ENCODE results near the gene CEP120.
"Not testable (repeated sequence)": the region's sequence is repeated elsewhere in the genome, so short reads cannot be mapped to it uniquely, and the experiment has no call there.

The CEP120 gene

DNA sequence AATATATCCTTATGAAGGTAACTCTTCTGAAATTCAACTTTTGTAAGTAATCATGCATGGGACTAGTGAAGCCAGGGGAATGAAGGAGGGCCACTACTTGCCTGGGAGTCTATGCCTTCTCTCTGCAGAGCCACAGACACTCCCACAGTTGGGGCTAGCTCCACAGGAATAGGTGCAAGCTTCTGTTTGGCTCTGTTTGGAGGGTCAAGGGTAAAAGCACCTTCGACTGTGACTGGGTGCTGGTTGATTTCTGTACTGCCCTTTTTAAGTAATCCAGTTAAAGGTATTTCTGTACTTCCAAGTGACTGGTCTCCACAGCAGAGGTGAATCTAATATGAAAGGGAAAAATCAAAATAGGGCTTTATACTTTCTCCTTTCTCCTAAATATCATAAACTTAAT is 32.2 kb downstream of the CEP120 start:
- DNase-seq (ENCODE audit: low read depth in 2 of 3, low spot score in 1 of 3): no peak

DNA sequence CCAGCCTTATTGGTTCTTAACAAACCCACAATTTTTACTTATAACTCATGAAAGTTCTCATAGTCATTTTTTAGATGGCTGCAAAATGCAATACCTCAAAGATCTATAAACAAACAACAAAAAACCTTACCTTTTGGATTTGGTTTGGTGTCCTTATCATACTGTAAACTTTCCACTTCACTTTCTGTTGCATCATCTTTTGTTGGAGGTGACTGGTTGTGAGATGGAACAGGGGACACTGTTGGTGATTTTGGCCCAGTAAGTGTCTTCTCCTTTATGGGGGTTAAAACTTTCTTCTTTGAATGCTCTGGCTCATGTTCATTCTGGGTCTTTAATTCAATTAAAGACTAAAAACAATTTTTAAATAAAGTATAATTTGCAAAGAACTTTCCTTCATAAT is 33.4 kb downstream of the CEP120 start:
- DNase-seq (ENCODE audit: low read depth in 2 of 3, low spot score in 1 of 3): no peak

DNA sequence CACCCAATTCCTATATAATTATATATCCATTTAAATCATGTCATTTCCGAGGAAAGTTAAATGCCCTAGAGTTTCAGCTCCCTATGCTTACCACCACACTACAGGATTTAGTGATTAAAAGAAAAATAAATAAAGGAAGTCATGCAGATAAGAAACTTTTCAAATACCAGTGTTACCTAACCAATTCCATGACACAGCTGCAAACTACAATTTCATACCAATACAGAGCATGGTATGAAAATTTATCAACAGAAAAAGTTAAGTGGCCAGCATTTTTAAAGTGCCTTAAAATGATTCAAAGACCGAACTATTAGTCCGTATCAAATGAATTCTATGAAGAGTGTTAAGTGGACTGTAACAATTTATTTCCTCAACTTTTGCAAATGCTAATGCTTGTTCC is 35.9 kb downstream of the CEP120 start:
- DNase-seq (ENCODE audit: low read depth in 2 of 3, low spot score in 1 of 3): no peak

DNA sequence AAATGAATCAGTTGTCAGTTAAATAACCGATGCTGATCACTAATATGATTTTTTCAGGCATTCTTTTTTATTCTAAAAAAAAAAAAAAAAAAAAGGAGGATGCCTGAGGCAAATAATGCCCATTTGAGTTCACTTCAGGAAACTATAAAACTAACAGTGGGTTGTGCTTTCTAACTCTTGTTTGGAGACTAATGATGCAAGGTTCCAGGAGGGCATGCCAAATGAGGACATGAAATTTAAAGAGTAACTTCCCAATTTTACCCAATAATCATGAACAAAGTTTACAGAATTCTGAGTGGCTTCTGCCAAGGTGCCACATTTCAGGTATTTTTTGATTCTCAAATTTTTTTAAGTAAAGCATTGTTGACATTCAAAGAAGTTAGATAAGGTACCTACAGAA is 41.0 kb downstream of the CEP120 start:
- no peak for DNase-seq (ENCODE audit: low read depth in 2 of 3, low spot score in 1 of 3)

DNA sequence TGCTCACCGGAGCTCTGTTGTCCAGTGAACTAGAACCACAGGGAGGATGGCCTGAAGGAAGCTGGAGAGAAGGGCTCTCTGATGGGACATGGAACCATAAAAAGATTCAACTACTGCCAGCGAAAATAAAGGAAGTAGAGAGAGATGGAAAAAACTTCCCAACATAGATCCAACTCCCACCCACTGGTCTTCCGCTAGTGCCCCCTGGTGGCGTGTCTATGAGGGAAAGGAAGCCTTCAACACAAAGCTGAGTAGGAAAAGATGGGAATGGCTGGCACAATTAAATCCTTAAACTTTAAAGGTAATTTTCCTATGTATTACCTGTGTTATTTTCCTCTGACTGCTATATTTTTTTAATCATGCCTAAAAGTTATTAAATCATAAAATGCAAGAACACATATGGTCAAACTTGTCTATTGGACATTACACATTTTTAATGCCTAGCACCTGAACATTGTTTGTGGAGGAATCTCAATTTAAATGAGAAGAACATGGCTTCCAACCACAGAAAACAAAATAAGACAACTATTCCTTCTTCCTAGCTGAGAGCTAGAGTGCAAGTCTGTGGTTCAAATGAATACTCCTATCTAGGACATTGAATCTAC is 51.5 kb downstream of the CEP120 start:
- DNase-seq (ENCODE audit: low read depth in 2 of 3, low spot score in 1 of 3): peak in 2 of 3 donors; percentile 13 to 21

DNA sequence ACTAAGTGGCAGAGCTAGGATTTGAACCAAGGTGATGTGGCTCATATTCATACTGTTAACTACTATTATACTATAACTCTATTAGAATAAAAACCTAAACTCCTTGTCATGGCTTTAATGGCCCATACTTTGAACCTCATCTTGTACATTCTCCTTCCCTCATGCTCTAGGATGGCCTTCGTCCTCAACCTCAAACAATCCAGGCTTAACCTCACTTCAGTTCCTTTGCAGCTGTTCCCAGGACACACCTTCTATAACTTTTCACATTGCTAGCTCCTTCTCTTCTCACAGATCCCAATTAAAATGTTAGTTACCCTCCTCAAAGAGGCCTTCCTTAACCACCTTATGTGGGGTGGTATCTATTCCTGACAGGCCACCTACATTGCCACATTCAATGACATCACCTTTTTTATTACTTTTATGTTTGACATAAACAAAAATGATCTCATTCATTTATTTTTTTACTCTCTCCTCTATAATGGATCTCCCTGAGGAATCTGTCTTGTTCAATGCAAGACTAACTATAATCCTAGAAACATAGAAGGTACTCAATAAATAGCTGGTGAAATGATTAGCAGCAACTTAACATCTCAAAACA is 53.7 kb downstream of the CEP120 start:
- DNase-seq (ENCODE audit: low read depth in 2 of 3, low spot score in 1 of 3): no peak

DNA sequence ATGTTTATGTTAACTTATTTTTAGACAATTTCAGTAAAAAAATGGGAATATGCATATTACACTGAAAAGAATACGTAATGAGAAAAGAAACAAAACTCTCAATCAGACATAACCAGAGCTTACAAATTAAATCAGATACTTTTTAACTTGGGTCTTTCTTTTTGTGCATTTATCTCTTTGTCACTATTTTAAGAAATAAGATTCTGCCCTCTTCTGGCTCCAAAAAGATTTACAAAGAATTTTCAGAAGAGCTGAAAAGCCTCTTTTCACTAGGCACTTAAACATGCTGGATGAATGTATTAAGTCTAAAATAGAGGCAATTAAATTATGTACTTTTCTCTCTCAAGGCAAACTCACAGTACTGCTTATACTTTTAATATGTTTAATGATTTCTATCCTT is 55.5 kb downstream of the CEP120 start:
- no peak for DNase-seq (ENCODE audit: low read depth in 2 of 3, low spot score in 1 of 3)

DNA sequence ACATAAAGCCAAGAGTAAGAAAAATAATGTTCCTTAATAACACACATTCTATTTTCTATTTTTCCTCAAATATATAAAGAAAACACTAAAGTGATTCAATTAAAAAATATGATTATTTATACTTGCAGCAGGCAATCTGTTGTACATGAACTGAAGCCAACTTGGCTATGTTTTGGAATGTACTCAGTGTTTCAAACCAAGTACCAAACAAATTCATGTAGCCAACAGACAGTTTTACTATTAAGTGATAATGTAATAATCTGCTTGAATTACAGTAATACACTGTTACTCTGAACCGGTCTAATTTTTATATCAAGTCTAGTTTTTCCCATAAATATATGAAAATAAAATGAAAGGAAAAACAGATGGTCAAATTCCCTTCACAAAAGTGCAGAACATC is 58.0 kb downstream of the CEP120 start:
- no peak for DNase-seq (ENCODE audit: low read depth in 2 of 3, low spot score in 1 of 3)

DNA sequence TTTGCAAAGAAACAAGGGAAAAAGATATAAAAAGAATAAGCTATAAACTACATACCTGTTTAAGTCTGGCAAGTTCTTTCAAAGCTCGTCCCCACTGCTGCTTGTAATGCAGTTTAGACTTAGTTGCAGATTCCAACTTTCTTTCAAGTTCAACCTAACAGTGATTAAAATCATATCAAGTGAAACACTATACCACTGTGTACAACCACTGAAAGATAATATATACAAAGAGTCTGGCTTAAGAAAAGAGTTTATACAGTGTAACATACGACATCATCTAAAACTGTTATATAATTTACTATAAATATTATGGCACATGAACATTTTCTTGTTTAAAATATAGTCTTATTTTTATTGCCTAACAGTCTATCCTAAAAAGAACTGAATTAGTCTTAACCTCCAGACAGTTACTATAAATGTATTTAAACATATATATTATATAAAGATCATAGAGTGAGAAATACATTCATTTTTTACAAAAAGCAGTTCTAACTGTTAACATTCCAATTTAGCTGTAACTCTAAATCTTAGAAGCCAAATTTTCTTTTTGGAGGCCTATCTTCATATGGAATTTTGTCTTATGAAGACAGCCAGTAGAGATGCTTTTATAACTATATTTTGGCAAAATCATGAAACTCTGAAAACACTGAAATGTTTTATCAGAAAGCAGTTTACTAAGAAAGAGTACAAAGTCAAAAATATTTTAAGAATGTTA is 58.6 kb downstream of the CEP120 start:
- DNase-seq (ENCODE audit: low read depth in 2 of 3, low spot score in 1 of 3): no peak

DNA sequence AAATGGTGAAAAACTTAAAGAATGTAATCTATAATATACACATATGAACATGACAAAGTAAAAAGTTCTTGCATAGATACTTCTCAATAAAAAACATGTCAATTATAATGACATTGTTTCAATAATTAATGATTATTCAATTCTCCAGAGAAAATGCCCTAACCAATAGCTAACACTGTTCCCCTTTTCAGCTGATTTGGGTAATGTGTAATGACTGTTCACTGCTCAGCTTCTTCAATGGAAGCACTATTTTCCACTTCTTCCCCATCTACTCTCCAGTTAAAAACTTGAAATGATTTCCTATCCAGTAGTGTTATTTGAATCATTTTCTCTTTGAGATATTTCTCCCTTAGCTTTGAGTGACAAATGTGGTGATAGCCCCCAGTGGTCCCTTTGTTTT is 62.3 kb downstream of the CEP120 start:
- no peak for DNase-seq (ENCODE audit: low read depth in 2 of 3, low spot score in 1 of 3)

DNA sequence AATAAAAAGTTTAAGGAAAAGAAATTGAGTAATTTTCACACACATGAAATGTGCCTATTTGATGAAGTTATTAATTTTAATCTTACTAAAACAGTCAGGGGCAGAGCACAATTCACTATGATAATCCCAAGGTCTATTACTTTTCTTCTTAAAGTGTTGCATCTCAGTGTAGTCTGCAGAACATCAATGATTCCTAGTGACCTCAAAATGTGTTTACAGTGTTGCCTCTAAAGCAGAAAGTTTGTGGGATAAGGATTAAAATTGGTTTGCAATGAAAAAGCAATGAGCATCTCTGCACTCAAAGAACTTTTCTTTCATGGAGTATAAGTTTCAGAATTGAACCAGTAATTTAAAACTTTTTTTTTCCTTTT is 63.0 kb downstream of the CEP120 start:
- no peak for DNase-seq (ENCODE audit: low read depth in 2 of 3, low spot score in 1 of 3)

DNA sequence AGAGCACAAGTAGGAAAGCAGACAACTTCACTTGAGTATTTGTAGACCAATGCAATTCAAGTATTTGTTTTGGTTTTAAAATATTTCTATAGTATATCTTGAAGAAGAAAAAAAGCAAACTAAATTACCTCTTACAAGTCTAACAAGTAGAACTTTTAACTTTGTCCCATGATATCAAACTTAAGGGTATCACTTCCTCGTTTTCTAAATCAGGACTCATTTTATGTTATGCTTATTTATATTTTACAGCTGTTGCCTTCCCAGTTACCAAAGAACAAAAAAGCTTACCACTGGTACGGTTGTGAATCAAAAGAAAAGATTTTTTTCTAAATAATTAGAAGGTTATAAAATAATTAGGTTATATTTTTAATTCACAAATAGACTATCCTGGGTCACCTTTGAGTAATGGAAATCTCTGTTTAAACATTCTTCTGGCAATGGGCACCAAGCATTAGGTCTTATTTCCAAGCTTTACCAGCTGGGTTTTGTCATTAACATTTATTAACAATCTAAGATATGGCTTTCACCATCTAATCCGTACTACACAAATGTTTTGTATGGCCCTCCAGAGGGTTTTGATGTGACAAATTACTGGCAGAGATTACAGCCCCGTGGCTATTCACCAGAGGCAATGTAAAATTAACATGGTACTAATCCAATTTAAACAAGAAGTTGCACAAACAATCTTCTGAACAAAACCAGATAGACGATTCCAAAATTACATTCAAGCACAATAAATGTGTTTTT is 63.6 kb downstream of the CEP120 start:
- no peak for DNase-seq (ENCODE audit: low read depth in 2 of 3, low spot score in 1 of 3)

DNA sequence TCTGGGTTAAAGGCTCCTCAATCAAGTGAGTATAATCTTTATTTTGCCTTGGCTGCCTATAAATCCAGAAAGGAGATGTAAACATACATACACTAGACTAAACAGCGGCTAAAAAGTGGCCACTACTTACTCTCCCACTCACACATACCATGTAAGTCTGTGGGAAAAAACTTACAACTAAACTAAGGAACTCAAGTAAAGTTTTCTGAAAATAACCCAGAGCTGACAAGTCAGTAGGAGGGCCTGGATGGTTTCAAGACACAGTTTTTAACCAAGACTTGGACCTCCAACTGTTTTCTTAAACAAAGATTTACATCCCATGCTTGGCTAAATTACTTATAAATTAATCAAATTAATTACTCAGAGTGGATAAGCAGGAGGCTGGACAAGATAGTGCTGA is 64.5 kb downstream of the CEP120 start:
- DNase-seq (ENCODE audit: low read depth in 2 of 3, low spot score in 1 of 3): no peak

DNA sequence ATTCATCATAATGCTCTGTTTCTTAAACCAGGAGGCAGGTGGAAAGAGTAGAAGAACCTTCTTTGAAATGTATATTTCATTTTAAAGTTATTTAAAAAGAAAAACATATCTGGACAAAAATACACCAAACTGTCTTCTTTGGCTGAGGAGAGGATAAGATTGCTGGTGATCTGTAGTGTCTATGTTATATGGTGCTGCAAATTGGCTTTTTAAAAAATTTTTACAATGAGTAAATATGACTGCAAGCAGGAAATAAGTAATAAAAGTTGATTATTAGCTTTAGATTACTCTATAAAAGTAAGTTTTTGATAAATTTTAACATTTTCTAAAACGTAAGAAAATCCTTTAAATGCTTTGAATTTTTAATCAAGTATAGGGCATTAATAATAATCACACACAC is 64.9 kb downstream of the CEP120 start:
- DNase-seq (ENCODE audit: low read depth in 2 of 3, low spot score in 1 of 3): no peak

DNA sequence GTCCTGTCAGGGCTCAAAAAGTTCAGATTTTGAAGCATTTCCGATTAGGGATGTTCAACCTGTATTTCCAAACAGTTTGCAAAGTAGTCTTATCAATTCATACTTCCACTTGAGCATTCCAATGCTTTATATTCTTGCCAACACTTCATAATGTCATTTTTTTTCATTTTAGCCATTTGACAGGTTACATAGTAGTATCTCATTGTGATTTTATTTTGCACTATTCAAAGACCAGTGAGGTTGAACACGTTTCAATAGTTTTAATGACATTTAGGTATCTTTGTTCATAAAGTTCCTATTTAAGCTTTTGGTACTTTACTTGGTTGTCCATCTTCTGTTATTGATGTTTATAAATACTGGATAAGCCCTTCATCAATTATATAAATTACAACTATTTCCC is 71.4 kb downstream of the CEP120 start:
- DNase-seq (ENCODE audit: low read depth in 2 of 3, low spot score in 1 of 3): no peak

DNA sequence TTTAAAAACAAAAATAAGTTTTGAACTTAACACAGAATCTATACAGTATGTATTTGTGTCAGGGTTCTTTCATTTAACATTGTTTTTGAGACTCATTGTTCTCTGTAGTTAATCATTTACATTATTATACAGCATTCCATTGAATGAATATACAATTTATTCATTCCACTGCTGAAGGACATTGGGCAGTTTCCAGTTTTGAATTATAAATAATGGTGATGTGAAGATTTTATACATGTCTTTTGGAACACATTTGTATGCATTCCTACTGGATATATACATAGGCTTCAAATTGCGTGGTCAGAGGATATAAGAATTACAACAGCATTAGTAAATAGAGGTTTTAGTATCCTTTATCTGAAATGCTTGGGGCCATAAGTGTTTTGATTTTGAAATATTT is 72.0 kb downstream of the CEP120 start:
- no peak for DNase-seq (ENCODE audit: low read depth in 2 of 3, low spot score in 1 of 3)

DNA sequence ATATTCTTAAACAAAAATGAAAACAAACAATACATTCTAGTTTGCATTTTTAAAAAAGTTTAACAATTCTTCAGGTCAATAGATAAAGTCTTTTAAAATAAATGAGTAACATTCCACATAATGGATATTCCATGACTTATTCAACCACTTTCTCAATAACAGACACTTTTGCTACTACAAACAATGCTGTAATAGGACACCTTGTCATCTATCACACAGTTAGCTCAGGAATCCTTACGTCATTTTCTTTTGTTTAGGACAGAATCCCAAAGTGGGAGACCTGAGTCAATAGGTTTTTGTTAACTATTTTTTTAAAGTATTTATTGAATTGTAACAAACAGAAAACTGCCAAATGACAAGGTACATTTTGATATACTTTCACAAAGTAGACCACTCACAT is 72.5 kb downstream of the CEP120 start:
- DNase-seq (ENCODE audit: low read depth in 2 of 3, low spot score in 1 of 3): no peak

DNA sequence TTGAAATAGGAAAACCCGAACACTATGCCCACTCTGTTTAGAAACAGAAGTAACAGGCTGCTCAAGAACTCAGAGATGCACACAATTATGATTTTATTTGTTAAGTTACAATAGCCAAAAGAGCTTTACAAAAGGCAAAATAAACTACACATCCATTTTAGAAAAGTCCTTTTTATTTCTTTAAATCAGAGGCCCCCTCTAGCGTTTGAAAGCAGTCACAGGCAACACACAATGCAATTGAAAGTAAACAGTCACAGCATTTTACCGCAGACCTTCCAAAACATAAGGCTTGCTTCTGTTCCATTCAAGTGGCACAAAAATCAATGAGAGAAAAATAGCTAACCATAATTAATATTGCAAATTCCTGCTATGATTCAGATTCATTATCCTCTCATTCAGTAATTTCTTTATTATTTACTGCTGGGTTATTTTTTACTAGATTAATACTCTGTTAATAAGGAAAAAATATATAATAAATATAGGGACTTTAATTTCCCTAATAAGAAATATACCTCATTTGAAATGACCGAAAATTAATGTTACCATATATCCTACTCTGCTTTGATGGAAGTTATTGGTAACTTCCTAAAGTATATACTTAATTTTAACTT is 78.3 kb downstream of the CEP120 start:
- no peak for DNase-seq (ENCODE audit: low read depth in 2 of 3, low spot score in 1 of 3)

DNA sequence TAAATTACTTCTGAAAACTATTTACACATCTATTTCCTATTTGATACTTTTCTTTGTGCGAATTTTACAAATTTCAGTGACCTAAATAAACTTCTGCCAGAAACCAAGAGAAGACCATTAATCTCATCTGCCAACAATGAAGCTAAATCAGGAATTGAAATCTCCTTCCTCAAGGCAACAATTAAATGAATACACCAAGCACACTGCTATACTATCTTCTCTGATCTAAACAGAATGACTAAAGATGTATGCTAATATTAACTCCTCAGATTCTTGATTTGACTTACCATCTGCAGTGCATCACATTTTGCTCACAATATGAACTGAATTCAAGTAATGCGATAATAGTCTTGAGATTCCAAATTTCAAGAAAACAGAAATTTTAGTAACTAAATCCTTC is 82.3 kb downstream of the CEP120 start:
- DNase-seq (ENCODE audit: low read depth in 2 of 3, low spot score in 1 of 3): no peak

DNA sequence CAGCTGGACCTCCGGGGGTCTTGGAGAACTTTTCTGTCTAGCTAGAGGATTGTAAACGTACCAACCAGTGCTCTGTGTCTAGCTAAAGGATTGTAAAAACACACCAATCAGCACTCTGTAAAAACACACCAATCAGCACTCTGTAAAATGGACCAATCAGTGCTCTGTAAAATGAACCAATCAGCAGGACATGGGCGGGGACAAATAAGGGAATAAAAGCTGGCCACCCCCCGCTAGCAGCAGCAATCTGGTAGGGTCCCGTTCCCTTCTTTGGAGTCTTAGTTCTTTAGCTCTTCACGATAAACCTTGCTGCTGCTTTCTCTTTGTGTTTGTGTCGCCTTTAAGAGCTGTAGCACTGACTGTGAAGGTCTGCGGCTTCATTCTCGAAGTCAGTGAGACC is 114.8 kb downstream of the CEP120 start:
- not testable (repeated sequence) for DNase-seq (ENCODE audit: low read depth in 2 of 3, low spot score in 1 of 3)

DNA sequence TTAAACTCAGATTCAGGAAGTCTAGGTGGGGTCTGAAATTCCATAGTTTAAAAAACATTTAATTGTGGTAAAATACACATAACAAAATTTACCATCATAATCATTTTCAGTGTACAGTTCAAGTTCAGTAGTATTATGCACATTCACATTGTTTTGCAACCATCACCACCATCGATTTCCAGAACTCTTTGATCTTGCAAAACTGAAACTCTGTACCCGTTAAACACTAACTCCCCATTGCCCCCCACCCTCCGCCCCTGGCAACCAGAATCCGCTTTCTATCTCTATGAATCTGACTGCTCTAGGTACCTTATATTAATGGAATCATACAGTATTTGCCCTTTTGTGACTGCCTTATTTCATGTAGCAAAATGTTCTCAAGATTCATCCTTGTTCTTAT is 117.5 kb downstream of the CEP120 start:
- DNase-seq (ENCODE audit: low read depth in 2 of 3, low spot score in 1 of 3): no peak

Measured in stimulated activated CD4-positive, alpha-beta T cell treated with anti-CD3 and anti-CD28 coated beads, Interleukin-12 subunit alpha, Interleukin-12 subunit beta, amount 100 ng/mL, for 48 hours (primary cell).